Loucy (cell line): ENCODE measurements around the gene SLAIN1.

Experiments
- H2AFZ ChIP-seq: fragments of 200-600 bp; sonication (generic); 2 replicates; pipeline ENCODE4 v1.6.0; 2016; ENCODE audit warnings: antibody characterized with exemption, mild to moderate bottlenecking, low read length, moderate library complexity
- H3F3A ChIP-seq: fragments of 200-600 bp; 2 replicates; pipeline ENCODE4 v1.6.0; 2016; ENCODE audit warnings: antibody characterized with exemption, low read depth, mild to moderate bottlenecking
- H3K27me3 ChIP-seq: fragments of 200-600 bp; sonication (generic); 2 replicates; pipeline ENCODE4 v1.6.1; 2014; ENCODE audit warnings: low read length, mild to moderate bottlenecking; ENCODE audit not compliant: insufficient read depth, poor library complexity, severe bottlenecking
- H3K36me3 ChIP-seq: fragments of 200-600 bp; sonication (generic); 2 replicates; pipeline ENCODE4 v1.6.1; 2016; ENCODE audit warnings: low read length; ENCODE audit not compliant: insufficient read depth
- H3K4me1 ChIP-seq: fragments of 200-600 bp; sonication (generic); 2 replicates; pipeline ENCODE4 v1.5.1; 2014; ENCODE audit warnings: low read length, mild to moderate bottlenecking; ENCODE audit not compliant: insufficient read depth, poor library complexity, severe bottlenecking
- H3K4me2 ChIP-seq: fragments of 200-600 bp; sonication (generic); 2 replicates; pipeline ENCODE4 v1.6.0; 2014; ENCODE audit warnings: antibody characterized with exemption, low read length, low read depth, mild to moderate bottlenecking; ENCODE audit not compliant: poor library complexity, severe bottlenecking
- H3K4me3 ChIP-seq: fragments of 200-600 bp; sonication (generic); 2 replicates; pipeline ENCODE4 v1.5.1; 2014; ENCODE audit warnings: low read length, mild to moderate bottlenecking, mixed read lengths; ENCODE audit not compliant: poor library complexity, severe bottlenecking
- H3K79me2 ChIP-seq: fragments of 200-600 bp; sonication (generic); 2 replicates; pipeline ENCODE4 v1.6.1; 2014; ENCODE audit warnings: low read length; ENCODE audit not compliant: insufficient read depth
- H3K9ac ChIP-seq: fragments of 200-600 bp; sonication (generic); 2 replicates; pipeline ENCODE4 v1.6.0; 2014; ENCODE audit warnings: mild to moderate bottlenecking, low read depth, low read length, moderate library complexity; ENCODE audit not compliant: poor library complexity, severe bottlenecking
- H3K9me2 ChIP-seq: fragments of 200-600 bp; sonication (generic); replicated peaks from 2 replicates; pipeline ENCODE4 v1.6.1; 2016; ENCODE audit warnings: low read depth, low read length, mixed read lengths
- H3K9me3 ChIP-seq: fragments of 200-600 bp; sonication (generic); 2 replicates; pipeline ENCODE4 v1.6.1; 2014; ENCODE audit warnings: mild to moderate bottlenecking, antibody characterized with exemption, low read length, low read depth; ENCODE audit not compliant: insufficient read depth
- H4K20me1 ChIP-seq: fragments of 200-600 bp; sonication (generic); 2 replicates; pipeline ENCODE4 v1.6.0; 2014; ENCODE audit warnings: antibody characterized with exemption, low read length, mild to moderate bottlenecking; ENCODE audit not compliant: insufficient read depth, poor library complexity, severe bottlenecking
- EZH2phosphoT487 ChIP-seq: fragments of 200-600 bp; IDR thresholded peaks from 2 replicates; pipeline ENCODE4 v1.6.1; 2018; ENCODE audit warnings: antibody characterized with exemption, mild to moderate bottlenecking, moderate library complexity, borderline replicate concordance
- TF ChIP-seq, protein P1 (sequence below): fragments of 200-600 bp; sonication (generic); conservative IDR thresholded peaks from 2 replicates; pipeline ENCODE4 v1.5.1; 2014; ENCODE audit warnings: mild to moderate bottlenecking, antibody characterized with exemption, low read length

SLAIN1 gene

DNA sequence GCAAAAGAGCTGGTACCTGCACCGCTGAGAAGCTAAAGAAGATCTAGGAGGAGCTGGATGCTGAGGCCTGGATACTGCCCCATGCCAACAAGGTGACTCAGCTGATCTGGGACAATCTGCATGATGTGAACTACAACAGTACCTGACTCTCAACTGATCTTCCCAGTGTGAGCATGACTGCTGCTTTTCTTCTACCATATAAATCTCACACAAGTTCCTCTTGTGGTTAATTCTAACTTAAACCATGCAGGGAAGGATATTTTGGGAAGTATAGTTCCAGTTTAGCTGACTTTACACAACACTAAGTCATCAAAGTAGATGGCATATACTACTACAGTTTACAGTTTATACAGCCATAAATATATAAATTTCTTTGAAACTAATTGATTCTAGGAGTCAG, 91.9 kb downstream of the SLAIN1 start:
- Histone ChIP-seq H3K4me2 (no peak overlapping the region), H3K9me3 (peaks cover 5% of the 10 kb centered on the region; the same call in 1 of the 2 replicates), H3K9ac (no peak overlapping the region), H3K36me3 (no peaks in the 10 kb centered on the region), H3K4me1 (no peaks in the 10 kb centered on the region), H2AFZ (no peak overlapping the region), H3K79me2 (no peaks in the 10 kb centered on the region), H3K27me3 (no peaks in the 10 kb centered on the region), H3K4me3 (no peak overlapping the region), H3K9me2 (no peaks in the 10 kb centered on the region), H3F3A (no peaks in the 10 kb centered on the region), H4K20me1 (no peaks in the 10 kb centered on the region)
- TF ChIP-seq EZH2phosphoT487, result no peak
- TF ChIP-seq, protein P1, sequence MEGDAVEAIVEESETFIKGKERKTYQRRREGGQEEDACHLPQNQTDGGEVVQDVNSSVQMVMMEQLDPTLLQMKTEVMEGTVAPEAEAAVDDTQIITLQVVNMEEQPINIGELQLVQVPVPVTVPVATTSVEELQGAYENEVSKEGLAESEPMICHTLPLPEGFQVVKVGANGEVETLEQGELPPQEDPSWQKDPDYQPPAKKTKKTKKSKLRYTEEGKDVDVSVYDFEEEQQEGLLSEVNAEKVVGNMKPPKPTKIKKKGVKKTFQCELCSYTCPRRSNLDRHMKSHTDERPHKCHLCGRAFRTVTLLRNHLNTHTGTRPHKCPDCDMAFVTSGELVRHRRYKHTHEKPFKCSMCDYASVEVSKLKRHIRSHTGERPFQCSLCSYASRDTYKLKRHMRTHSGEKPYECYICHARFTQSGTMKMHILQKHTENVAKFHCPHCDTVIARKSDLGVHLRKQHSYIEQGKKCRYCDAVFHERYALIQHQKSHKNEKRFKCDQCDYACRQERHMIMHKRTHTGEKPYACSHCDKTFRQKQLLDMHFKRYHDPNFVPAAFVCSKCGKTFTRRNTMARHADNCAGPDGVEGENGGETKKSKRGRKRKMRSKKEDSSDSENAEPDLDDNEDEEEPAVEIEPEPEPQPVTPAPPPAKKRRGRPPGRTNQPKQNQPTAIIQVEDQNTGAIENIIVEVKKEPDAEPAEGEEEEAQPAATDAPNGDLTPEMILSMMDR, result no peak

DNA sequence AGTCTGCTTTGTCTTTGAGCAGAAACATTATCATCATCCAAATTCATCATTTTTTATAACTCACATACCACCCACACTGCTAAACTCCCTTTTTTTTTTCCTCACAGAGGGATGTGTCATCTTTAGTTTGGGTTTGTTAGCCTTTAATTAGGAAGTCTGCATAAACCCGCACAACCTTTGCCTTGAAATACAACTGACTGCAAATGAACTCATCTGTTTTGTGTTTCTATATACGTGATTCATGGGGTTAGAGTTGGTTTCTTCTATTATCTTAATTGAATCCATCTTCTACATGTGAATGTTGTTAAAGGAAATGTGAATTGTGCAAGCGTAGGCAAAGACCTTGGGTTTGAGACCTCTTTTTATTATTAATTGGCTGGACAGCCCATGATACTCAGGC, 102.7 kb downstream of the SLAIN1 start:
- TF ChIP-seq, protein P1, result no peak
- no peak for TF ChIP-seq EZH2phosphoT487
- Histone ChIP-seq H3K79me2 (no peaks in the 10 kb centered on the region), H3F3A (no peaks in the 10 kb centered on the region), H3K27me3 (no peaks in the 10 kb centered on the region), H3K9ac (no peak overlapping the region), H3K4me2 (no peak overlapping the region), H3K9me2 (no peaks in the 10 kb centered on the region), H4K20me1 (no peaks in the 10 kb centered on the region), H3K9me3 (no peaks in the 10 kb centered on the region), H3K36me3 (no peaks in the 10 kb centered on the region), H3K4me3 (no peak overlapping the region), H3K4me1 (no peaks in the 10 kb centered on the region), H2AFZ (no peak overlapping the region)

DNA sequence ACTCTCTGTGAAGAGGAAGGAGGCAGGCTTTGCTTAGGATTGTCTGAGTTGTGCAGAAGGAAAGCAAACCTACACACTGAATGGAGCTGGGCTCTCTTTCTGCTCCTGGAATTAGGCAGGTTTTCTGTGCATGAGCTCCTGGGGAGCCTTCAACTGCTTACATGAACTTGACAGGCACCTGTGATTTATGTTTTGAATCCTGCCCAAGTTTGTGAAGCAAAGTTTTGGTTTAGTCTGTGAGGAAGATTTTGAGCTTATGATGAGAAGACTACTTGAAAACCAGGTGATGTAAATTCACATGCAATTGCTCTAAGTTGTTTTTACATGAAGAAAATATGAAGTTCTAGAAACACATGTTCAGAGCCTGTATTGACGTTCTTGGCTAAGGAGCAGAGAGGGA, 109.0 kb downstream of the SLAIN1 start:
- H4K20me1 ChIP-seq, result no peaks in the 10 kb centered on the region
- H3K9me3 ChIP-seq, result no peaks in the 10 kb centered on the region
- no peak overlapping the region for H3K4me3 ChIP-seq
- H3F3A ChIP-seq, result no peaks in the 10 kb centered on the region
- H3K9me2 ChIP-seq, result no peaks in the 10 kb centered on the region
- H3K4me1 ChIP-seq, result peaks cover 7% of the 10 kb centered on the region
- H3K4me2 ChIP-seq, result no peak overlapping the region
- no peak overlapping the region for H3K9ac ChIP-seq
- TF ChIP-seq EZH2phosphoT487, result no peak
- TF ChIP-seq, protein P1, result no peak
- H3K79me2 ChIP-seq, result no peaks in the 10 kb centered on the region
- H3K36me3 ChIP-seq, result no peaks in the 10 kb centered on the region
- H2AFZ ChIP-seq, result no peak overlapping the region
- no peaks in the 10 kb centered on the region for H3K27me3 ChIP-seq
